ENCODE measurements around the gene RNASE13.

RNASE13 gene

GRCh38 chr14:21069388-21070082 lies 34.9 kb upstream of the RNASE13 start:
- H3K9me3 ChIP-seq (replicated peaks in 1 of 11) = no peaks in the 10 kb centered on the region
- TF ChIP-seq Cebpa-rat (IDR thresholded peaks at IDR 0.05) = no peak
- peaks cover 10 to 22% (median 18%) of the 10 kb centered on the region in 11 experiments; a peak in 21 of 22 replicates for H3K27me3 ChIP-seq
- peak overlapping the region in 10 of 11 experiments; percentile 83 to 97 (median 92); a peak in 19 of 22 replicates for H3K27ac ChIP-seq
- H3K4me3 ChIP-seq = peak overlapping the region; percentile 71 to 87 (median 78)
- peak overlapping the region; percentile 88 to 99 (median 98) for H3K4me2 ChIP-seq
- peaks cover 0 to 14% (median 0%) of the 10 kb centered on the region in 11 experiments; a peak in 5 of 22 replicates for H4K20me1 ChIP-seq
- H3K36me3 ChIP-seq = peaks cover 0 to 17% (median 7%) of the 10 kb centered on the region in 11 experiments; a peak in 14 of 22 replicates
- peak overlapping the region; percentile 84 to 90 (median 86) for H3K9ac ChIP-seq
- peaks cover 41 to 54% (median 48%) of the 10 kb centered on the region in 10 experiments for H3K4me1 ChIP-seq

DNA sequence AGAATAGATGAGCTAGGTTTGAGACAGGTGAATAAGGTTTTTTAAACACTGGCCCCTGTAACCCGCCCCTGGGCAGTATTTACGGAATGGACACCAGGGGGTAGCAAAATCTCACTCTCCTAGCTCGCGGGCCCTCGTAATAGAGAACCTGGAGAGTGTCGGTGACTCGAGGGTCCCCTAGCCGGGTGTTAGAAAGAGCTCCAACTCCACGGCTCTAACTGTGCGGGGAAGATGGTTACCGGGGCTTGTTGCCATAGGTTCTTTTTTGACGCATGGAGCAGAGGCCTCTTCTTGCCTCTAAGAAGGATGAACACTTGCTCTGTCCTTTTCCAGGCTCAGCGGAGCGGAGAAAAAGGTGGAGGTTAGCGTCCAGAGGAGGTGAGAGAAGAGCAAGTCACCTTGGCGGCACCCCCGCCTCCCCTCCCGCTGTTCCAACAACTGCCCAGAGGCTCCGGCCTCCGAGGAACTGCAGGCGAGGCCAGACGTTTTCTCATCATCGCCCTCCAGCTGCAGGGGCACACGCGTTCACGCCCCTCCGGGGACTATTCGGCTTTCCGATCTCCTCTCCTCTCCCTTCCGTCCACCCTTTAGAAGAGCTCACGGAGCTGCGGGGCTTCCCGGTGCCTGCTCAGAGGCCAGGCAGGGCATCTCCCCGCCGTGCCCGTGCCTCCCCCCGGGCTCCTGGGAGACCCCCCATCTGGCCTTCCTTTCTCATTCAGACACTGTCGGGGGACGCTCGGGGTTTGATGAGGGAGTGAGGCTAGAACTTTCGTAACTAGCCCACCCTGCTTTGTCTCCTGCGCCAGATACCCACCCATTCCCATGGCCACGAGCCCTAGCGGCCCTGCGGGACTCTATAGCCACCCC lies 34.1 kb upstream of the RNASE13 start:
- H3K27ac ChIP-seq = peak overlapping the region in 6 of 11 experiments; percentile 92 to 97 (median 93); a peak in 6 of 22 replicates
- peaks cover 0 to 9% (median 0%) of the 10 kb centered on the region in 11 experiments; a peak in 10 of 22 replicates for H3K36me3 ChIP-seq
- TF ChIP-seq Cebpa-rat (IDR thresholded peaks at IDR 0.05) = no peak
- peaks cover 0 to 14% (median 0%) of the 10 kb centered on the region in 11 experiments; a peak in 5 of 22 replicates for H4K20me1 ChIP-seq
- no peaks in the 10 kb centered on the region for H3K9me3 ChIP-seq (replicated peaks in 1 of 11)
- peak overlapping the region; percentile 88 to 99 (median 98) for H3K4me2 ChIP-seq
- H3K9ac ChIP-seq = peak overlapping the region; percentile 84 to 90 (median 86); a peak in 21 of 22 replicates
- peaks cover 10 to 22% (median 18%) of the 10 kb centered on the region in 11 experiments; a peak in 21 of 22 replicates for H3K27me3 ChIP-seq
- peaks cover 36 to 48% (median 41%) of the 10 kb centered on the region in 10 experiments for H3K4me1 ChIP-seq
- peak overlapping the region; percentile 71 to 87 (median 78) for H3K4me3 ChIP-seq

GRCh38 chr14:21066882-21067502 lies 32.4 kb upstream of the RNASE13 start:
- Histone ChIP-seq H3K4me3 (no peak overlapping the region), H3K27me3 (peaks cover 10 to 22% (median 18%) of the 10 kb centered on the region in 11 experiments; a peak in 21 of 22 replicates), H3K4me2 (no peak overlapping the region), H3K9me3 (replicated peaks in 1 of 11) (no peaks in the 10 kb centered on the region), H3K27ac (no peak overlapping the region), H3K36me3 (no peaks in the 10 kb centered on the region), H3K9ac (no peak overlapping the region), H4K20me1 (peaks cover 0 to 14% (median 0%) of the 10 kb centered on the region in 11 experiments; a peak in 4 of 22 replicates), H3K4me1 (peaks cover 18 to 46% (median 40%) of the 10 kb centered on the region in 10 experiments)
- no peak for TF ChIP-seq Cebpa-rat (IDR thresholded peaks at IDR 0.05)

GRCh38 chr14:21063479-21063878 lies 28.9 kb upstream of the RNASE13 start:
- H3K4me2 ChIP-seq = peak overlapping the region in 8 of 11 experiments; percentile 31 to 72 (median 59); a peak in 16 of 22 replicates
- H3K9me3 ChIP-seq (replicated peaks in 1 of 11) = no peaks in the 10 kb centered on the region
- peaks cover 0 to 4% (median 3%) of the 10 kb centered on the region in 11 experiments; a peak in 17 of 22 replicates for H3K27me3 ChIP-seq
- H3K36me3 ChIP-seq = no peaks in the 10 kb centered on the region
- H3K9ac ChIP-seq = no peak overlapping the region
- TF ChIP-seq Cebpa-rat (IDR thresholded peaks at IDR 0.05) = no peak
- peaks cover 0 to under 1% (median 0%) of the 10 kb centered on the region in 11 experiments; a peak in 2 of 22 replicates for H4K20me1 ChIP-seq
- H3K27ac ChIP-seq = peak overlapping the region in 3 of 11 experiments; percentile 16 to 33 (median 31); a peak in 2 of 22 replicates
- H3K4me1 ChIP-seq = peaks cover 3 to 19% (median 17%) of the 10 kb centered on the region in 10 experiments; a peak in 18 of 20 replicates
- no peak overlapping the region for H3K4me3 ChIP-seq

GRCh38 chr14:21061347-21061668 lies 26.7 kb upstream of the RNASE13 start:
- Histone ChIP-seq H4K20me1 (no peaks in the 10 kb centered on the region; a peak in 1 of 22 replicates), H3K4me3 (no peak overlapping the region), H3K27me3 (no peaks in the 10 kb centered on the region), H3K9me3 (replicated peaks in 1 of 11) (no peaks in the 10 kb centered on the region), H3K36me3 (no peaks in the 10 kb centered on the region), H3K4me2 (no peak overlapping the region), H3K4me1 (peaks cover 0 to 21% (median 17%) of the 10 kb centered on the region in 10 experiments; a peak in 17 of 20 replicates), H3K9ac (no peak overlapping the region), H3K27ac (no peak overlapping the region)
- TF ChIP-seq Cebpa-rat (IDR thresholded peaks at IDR 0.05) = no peak

DNA sequence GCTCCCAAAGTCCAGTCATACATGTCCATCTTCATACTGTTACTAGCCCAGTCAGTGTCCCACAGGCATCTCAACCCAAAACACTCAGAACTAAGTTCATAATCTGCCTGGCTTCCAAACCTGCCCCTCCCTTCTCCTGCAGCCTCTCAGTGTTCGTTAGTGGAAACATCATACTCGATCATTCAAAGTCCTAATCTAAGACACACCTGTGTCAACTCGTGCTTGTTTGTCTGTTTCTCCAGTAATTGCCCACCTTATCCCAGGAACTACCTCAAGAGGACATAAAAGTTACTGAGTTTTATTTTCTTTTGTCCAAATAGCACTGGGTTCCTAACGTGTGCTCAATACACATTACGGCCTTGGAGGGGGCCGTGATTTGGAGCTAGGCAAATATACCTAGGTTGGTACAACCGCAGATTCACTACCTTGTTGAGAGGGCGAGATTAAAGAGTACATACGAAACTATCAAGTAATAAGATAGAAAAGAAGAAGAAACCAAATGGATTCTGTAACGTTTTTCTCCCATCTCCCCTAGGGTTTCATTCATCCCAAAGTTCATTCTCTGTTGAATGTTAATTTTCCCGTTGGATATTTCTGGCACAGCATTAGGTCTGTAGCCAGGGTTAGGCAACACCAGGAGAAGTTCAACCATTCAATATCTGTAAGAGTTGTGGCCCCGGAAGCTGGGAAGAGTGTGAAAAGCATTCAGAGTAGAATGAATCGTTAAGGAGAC lies 26.2 kb upstream of the RNASE13 start:
- Histone ChIP-seq H3K9me3 (replicated peaks in 1 of 11) (no peaks in the 10 kb centered on the region), H3K4me3 (no peak overlapping the region), H3K9ac (no peak overlapping the region), H3K27ac (no peak overlapping the region), H3K36me3 (no peaks in the 10 kb centered on the region), H3K4me2 (no peak overlapping the region), H3K27me3 (no peaks in the 10 kb centered on the region), H3K4me1 (peaks cover 0 to 21% (median 17%) of the 10 kb centered on the region in 10 experiments; a peak in 17 of 20 replicates), H4K20me1 (no peaks in the 10 kb centered on the region; a peak in 1 of 22 replicates)
- TF ChIP-seq Cebpa-rat (IDR thresholded peaks at IDR 0.05) = no peak

DNA sequence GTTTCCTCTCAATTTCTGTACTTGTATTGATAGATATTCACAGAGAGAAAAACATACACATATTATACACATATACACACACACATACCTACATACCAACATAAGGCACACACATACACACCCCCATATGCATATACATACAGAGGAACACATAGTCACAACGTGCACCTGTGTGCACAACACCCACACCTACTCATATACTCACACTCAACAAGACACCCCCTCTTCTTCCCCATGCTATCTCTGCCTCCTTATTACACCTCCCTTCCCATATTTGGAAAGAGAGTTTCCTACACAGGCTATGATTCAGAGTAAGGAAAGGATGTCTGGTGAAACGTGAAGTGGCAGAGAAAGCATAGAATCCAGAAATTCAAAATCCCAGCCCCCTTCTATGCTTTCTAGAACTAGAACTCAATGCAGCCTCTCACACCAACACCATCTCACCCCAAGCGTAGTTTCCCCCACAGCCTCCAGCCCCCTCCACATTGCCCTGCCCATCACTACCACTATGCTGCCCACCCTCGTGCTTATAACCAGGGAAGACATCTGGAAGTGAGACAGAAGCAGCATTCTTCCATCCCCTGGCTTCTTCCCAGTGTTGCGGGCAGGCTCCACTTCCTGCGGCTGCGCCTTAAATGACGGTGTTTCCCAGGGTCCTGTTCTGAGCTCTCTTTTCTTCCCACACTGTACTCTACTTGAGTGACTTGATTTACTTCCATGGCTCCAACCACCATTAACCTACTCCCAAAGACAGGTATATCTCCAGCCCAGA lies 25.4 kb upstream of the RNASE13 start:
- H4K20me1 ChIP-seq = no peaks in the 10 kb centered on the region; a peak in 1 of 22 replicates
- TF ChIP-seq Cebpa-rat (IDR thresholded peaks at IDR 0.05) = no peak
- H3K36me3 ChIP-seq = no peaks in the 10 kb centered on the region
- H3K27ac ChIP-seq = no peak overlapping the region
- H3K9me3 ChIP-seq (replicated peaks in 1 of 11) = no peaks in the 10 kb centered on the region
- no peak overlapping the region; a peak in 1 of 22 replicates for H3K4me2 ChIP-seq
- H3K27me3 ChIP-seq = no peaks in the 10 kb centered on the region
- no peak overlapping the region for H3K4me3 ChIP-seq
- H3K4me1 ChIP-seq = peaks cover 0 to 21% (median 17%) of the 10 kb centered on the region in 10 experiments; a peak in 17 of 20 replicates
- no peak overlapping the region for H3K9ac ChIP-seq

Measured in BLaER1 treated with 17β-estradiol and CSF1 and Interleukin-3, amounts not matched to agents 10 nM and 100 nM (cell line).